ENCODE results near the gene ABCB10. TPM values are rescaled to one million over a fixed set of nuclear protein-coding genes. Genes with fewer than 3 reads are reported as not detected.

ABCB10 gene
- total and polyA plus RNA-seq, 3 donors from 2014 or later = 4.9 to 12.1 (median 9.8) TPM

DNA sequence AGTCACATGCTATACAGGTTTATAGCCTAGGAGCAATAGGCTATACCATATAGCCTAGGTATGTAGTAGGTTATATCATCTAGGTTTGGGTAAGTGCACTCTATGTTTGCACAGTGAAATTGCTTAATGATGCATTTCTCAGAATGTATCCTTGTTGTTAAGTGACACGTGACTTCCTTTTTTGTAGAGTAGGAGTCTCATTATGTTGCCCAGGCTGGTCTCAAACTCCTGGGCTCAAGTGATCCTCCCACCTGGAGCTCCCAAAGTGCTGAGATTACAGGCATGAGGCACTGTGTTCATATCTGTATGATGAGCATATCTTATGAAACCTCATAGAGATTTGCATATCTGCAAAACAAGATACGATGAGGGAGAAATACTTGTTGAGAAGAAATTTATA, 13.8 kb upstream of the ABCB10 start:
- no peak for DNase-seq
- intact Hi-C loops (cut with DNase I; ENCODE audit: low total_unique reads) = no loop called here
- Histone ChIP-seq H3K4me3 (no peak overlapping the region), H3K36me3 (ENCODE audit: low read depth, missing control alignments) (no peaks in the 10 kb centered on the region), H3K4me1 (no peaks in the 10 kb centered on the region), H3K27ac (no peak overlapping the region), H3K9me3 (no peaks in the 10 kb centered on the region), H3K27me3 (no peaks in the 10 kb centered on the region)
- WGBS, 2 donors = 72 to 85% methylated on average over 2 of the region's 2 CpGs
- no peak for TF ChIP-seq POLR2A (IDR thresholded peaks at IDR 0.05)
- TF ChIP-seq, protein P1, sequence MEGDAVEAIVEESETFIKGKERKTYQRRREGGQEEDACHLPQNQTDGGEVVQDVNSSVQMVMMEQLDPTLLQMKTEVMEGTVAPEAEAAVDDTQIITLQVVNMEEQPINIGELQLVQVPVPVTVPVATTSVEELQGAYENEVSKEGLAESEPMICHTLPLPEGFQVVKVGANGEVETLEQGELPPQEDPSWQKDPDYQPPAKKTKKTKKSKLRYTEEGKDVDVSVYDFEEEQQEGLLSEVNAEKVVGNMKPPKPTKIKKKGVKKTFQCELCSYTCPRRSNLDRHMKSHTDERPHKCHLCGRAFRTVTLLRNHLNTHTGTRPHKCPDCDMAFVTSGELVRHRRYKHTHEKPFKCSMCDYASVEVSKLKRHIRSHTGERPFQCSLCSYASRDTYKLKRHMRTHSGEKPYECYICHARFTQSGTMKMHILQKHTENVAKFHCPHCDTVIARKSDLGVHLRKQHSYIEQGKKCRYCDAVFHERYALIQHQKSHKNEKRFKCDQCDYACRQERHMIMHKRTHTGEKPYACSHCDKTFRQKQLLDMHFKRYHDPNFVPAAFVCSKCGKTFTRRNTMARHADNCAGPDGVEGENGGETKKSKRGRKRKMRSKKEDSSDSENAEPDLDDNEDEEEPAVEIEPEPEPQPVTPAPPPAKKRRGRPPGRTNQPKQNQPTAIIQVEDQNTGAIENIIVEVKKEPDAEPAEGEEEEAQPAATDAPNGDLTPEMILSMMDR (IDR thresholded peaks at IDR 0.05) = no peak

DNA sequence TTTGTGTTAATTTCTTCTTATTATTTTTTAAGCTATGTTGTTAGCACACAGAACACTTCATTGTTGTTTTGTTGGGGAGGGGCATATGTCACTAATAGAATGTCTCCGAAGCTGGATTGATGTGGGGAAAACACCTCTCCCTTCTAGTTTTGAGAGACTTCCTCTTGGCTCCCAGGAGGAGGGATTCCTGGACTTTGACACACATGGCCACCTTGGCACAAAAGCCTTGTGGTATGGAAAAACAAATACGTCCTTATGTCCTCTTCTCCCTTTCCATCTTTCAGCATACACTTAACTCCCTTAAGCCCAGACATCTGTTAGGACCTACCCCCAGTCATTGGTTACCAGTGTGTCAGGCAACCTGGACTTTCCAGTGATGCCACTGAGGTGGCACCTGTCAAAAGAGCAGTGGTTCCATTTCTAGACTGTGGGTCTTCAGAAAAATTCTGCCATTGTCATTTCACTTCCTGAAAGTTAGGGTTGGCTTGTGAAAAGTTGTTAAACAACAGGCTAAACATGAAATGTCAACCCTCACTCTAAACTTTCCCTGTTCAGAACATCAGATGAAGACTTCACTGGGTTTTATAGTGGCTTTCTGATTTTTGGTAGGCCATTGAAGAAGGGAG, 12.5 kb upstream of the ABCB10 start:
- H3K36me3 ChIP-seq (ENCODE audit: low read depth, missing control alignments) = no peaks in the 10 kb centered on the region
- no peak for DNase-seq
- H3K4me3 ChIP-seq = no peak overlapping the region
- no peak overlapping the region for H3K27ac ChIP-seq
- 47 to 49% methylated on average over 2 of the region's 2 CpGs for WGBS, 2 donors
- H3K27me3 ChIP-seq = no peaks in the 10 kb centered on the region
- H3K4me1 ChIP-seq = no peaks in the 10 kb centered on the region
- no peaks in the 10 kb centered on the region for H3K9me3 ChIP-seq
- intact Hi-C loops (cut with DNase I; ENCODE audit: low total_unique reads) = no loop called here
- TF ChIP-seq, protein P1 (IDR thresholded peaks at IDR 0.05) = no peak
- no peak for TF ChIP-seq POLR2A (IDR thresholded peaks at IDR 0.05)

- WGBS, 2 donors = 33 to 61% methylated on average over 20 of the region's 20 CpGs
- TF ChIP-seq, protein P1 (IDR thresholded peaks at IDR 0.05) = no peak
- TF ChIP-seq POLR2A (IDR thresholded peaks at IDR 0.05) = no peak
- H3K27me3 ChIP-seq = no peaks in the 10 kb centered on the region
- no peak for DNase-seq
- H3K27ac ChIP-seq = no peak overlapping the region
- no peaks in the 10 kb centered on the region for H3K4me1 ChIP-seq
- no peak overlapping the region for H3K4me3 ChIP-seq
- intact Hi-C loops (cut with DNase I; ENCODE audit: low total_unique reads) = no loop called here
- no peaks in the 10 kb centered on the region for H3K9me3 ChIP-seq
- H3K36me3 ChIP-seq (ENCODE audit: low read depth, missing control alignments) = no peaks in the 10 kb centered on the region
These were observed 11.8 kb upstream of the ABCB10 start for GRCh38 chr1:229570305-229570704.

DNA sequence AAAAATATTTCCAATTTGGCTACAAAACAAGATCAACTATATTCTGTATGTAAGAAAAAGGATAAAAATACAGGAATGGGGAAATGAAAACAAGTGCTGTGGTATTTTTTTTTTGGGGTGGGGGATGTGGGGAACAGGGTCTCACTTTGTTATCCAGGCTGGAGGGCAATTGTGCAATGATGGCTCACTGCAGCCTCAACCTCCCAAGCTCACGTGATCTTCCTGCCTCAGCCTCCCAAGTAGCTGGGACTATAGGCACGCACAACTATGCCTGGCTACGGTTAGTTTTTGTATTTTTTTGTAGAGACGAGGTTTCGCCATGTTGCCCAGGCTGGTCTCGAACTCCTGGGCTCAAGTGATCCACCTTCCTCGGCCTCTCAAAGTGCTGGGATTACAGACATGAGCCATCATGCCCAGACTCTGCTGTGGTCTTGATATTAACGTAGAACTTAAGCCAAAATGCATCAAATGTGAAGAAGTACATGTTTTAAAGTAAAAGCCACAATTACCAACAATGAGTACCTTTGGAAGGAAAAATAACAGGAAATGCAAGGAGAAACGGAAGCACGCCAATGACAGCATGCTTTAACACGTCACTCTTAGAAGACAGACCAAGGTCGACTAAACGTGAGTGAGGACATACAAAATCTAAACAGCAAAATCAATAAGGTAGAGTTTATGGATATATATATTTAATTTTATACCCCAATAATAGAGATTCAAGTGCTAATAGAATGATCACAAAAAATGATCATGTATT, 8.8 kb upstream of the ABCB10 start:
- no peaks in the 10 kb centered on the region for H3K36me3 ChIP-seq (ENCODE audit: low read depth, missing control alignments)
- H3K27ac ChIP-seq = no peak overlapping the region
- 80 to 84% methylated on average over 13 of the region's 13 CpGs for WGBS, 2 donors

More for the DNA sequence above, 8.8 kb upstream of the ABCB10 start:
- H3K9me3 ChIP-seq = no peaks in the 10 kb centered on the region
- intact Hi-C loops (cut with DNase I; ENCODE audit: low total_unique reads) = no loop called here
- TF ChIP-seq, protein P1 (IDR thresholded peaks at IDR 0.05) = no peak
- TF ChIP-seq POLR2A (IDR thresholded peaks at IDR 0.05) = no peak
- H3K27me3 ChIP-seq = no peaks in the 10 kb centered on the region
- DNase-seq = no peak
- no peaks in the 10 kb centered on the region for H3K4me1 ChIP-seq
- H3K4me3 ChIP-seq = no peak overlapping the region

Measured in testis (tissue), 3 donors.